ENCODE measurements around the gene AADAC.
"Not testable (repeated sequence)": the region's sequence is repeated elsewhere in the genome, so short reads cannot be mapped to it uniquely, and the experiment has no call there.

AADAC gene

GRCh38 chr3:151787626-151788025, 26.3 kb upstream of the AADAC start:
- no peak overlapping the region for H3K4me3 ChIP-seq (ENCODE audit: low read length)
- TF ChIP-seq CTCF (IDR thresholded peaks at IDR 0.05; ENCODE audit: insufficient read depth, low read depth, low read length, missing control alignments): no peak
- peak; percentile 52 for DNase-seq (ENCODE audit: low read depth)

- no peak for DNase-seq (ENCODE audit: low read depth)
- no peak overlapping the region for H3K4me3 ChIP-seq (ENCODE audit: low read length)
- TF ChIP-seq CTCF (IDR thresholded peaks at IDR 0.05; ENCODE audit: insufficient read depth, low read depth, low read length, missing control alignments): no peak
Measured at GRCh38 chr3:151788401-151788800, 25.5 kb upstream of the AADAC start.

- no peak for TF ChIP-seq CTCF (IDR thresholded peaks at IDR 0.05; ENCODE audit: insufficient read depth, low read depth, low read length, missing control alignments)
Measured at GRCh38 chr3:151789853-151790463, 24.0 kb upstream of the AADAC start.

GRCh38 chr3:151790763-151791162, 23.2 kb upstream of the AADAC start:
- not testable (repeated sequence) for DNase-seq (ENCODE audit: low read depth); H3K4me3 ChIP-seq (ENCODE audit: low read length)

More at GRCh38 chr3:151789853-151790463, 24.0 kb upstream of the AADAC start:
- H3K4me3 ChIP-seq (ENCODE audit: low read length): no peak overlapping the region
- no peak for DNase-seq (ENCODE audit: low read depth)

GRCh38 chr3:151792411-151792810, 21.5 kb upstream of the AADAC start:
- no peak overlapping the region for H3K4me3 ChIP-seq (ENCODE audit: low read length)
- no peak for DNase-seq (ENCODE audit: low read depth)
- TF ChIP-seq CTCF (IDR thresholded peaks at IDR 0.05; ENCODE audit: insufficient read depth, low read depth, low read length, missing control alignments): no peak

- TF ChIP-seq CTCF (IDR thresholded peaks at IDR 0.05; ENCODE audit: insufficient read depth, low read depth, low read length, missing control alignments): no peak
- H3K4me3 ChIP-seq (ENCODE audit: low read length): no peak overlapping the region
Measured at GRCh38 chr3:151793636-151794035, 20.3 kb upstream of the AADAC start.

GRCh38 chr3:151794080-151794479, 19.8 kb upstream of the AADAC start:
- DNase-seq (ENCODE audit: low read depth): no peak
- TF ChIP-seq CTCF (IDR thresholded peaks at IDR 0.05; ENCODE audit: insufficient read depth, low read depth, low read length, missing control alignments): no peak
- no peak overlapping the region for H3K4me3 ChIP-seq (ENCODE audit: low read length)

More at GRCh38 chr3:151793636-151794035, 20.3 kb upstream of the AADAC start:
- no peak for DNase-seq (ENCODE audit: low read depth)

All from epithelial cell of esophagus (primary cell).